K562 (cell line): ENCODE measurements around the gene TP53I3. TPM values are rescaled to one million over a fixed set of nuclear protein-coding genes. Genes with fewer than 3 reads are reported as not detected.

ENCODE experiments used
- ASH1L ChIP-seq: fragments of 450-650 bp; IDR thresholded peaks from 2 replicates; pipeline ENCODE4 v1.6.1; 2018; ENCODE audit warnings: borderline replicate concordance, mild to moderate bottlenecking, low read depth; ENCODE audit not compliant: partially characterized antibody
- BDP1 ChIP-seq: IDR thresholded peaks from 3 replicates; pipeline ENCODE4 v1.6.1; 2011; ENCODE audit not compliant: insufficient read length, insufficient read depth
- CBX3 ChIP-seq, 2 experiments: IDR thresholded peaks; 1 replicate in 1 of 2; 2 replicates in 1 of 2; pipeline ENCODE4 v1.6.1; 2012; ENCODE audit warnings: inconsistent platforms in 2 of 2, low read length in 2 of 2, borderline replicate concordance in 1 of 2, control low read depth in 1 of 2
- E2F1 ChIP-seq: sonication (generic); formaldehyde crosslinking; IDR thresholded peaks from 2 replicates; pipeline ENCODE4 v1.8.1; 2023; ENCODE audit warnings: mild to moderate bottlenecking, missing genetic modification reagents, moderate library complexity
- EHMT2 ChIP-seq: fragments of 450-650 bp; IDR thresholded peaks from 2 replicates; pipeline ENCODE4 v1.6.1; 2018; ENCODE audit warnings: antibody characterized with exemption
- HDAC6 ChIP-seq: IDR thresholded peaks from 2 replicates; pipeline ENCODE4 v1.6.1; 2012; ENCODE audit warnings: low read depth, mild to moderate bottlenecking, control low read depth, inconsistent platforms, low read length, moderate library complexity
- HDAC8 ChIP-seq: fragments of 450-650 bp; IDR thresholded peaks from 2 replicates; pipeline ENCODE4 v1.6.1; 2016; ENCODE audit warnings: mild to moderate bottlenecking, missing genetic modification characterization, moderate library complexity, missing compliant biosample characterization
- KLF6 ChIP-seq: fragments of 250-450 bp; sonication (Bioruptor Pico); IDR thresholded peaks from 2 replicates; pipeline ENCODE4 v1.4.0; 2020; ENCODE audit warnings: mild to moderate bottlenecking, moderate library complexity, borderline replicate concordance
- MTF1 ChIP-seq: fragments of 250-450 bp; sonication (Bioruptor Pico); IDR thresholded peaks from 2 replicates; pipeline ENCODE4 v1.9.0; 2021; ENCODE audit warnings: moderate library complexity, mild to moderate bottlenecking, inconsistent platforms, borderline replicate concordance
- NCOA6 ChIP-seq: fragments of 450-650 bp; IDR thresholded peaks from 2 replicates; pipeline ENCODE4 v1.6.1; 2017; ENCODE audit warnings: mild to moderate bottlenecking
- NFE2 ChIP-seq: IDR thresholded peaks from 2 replicates; pipeline ENCODE4 v1.6.1; 2014; ENCODE audit warnings: antibody characterized with exemption, low read depth
- NONO ChIP-seq, 2 experiments: fragments of 200-400 bp in 1 of 2; fragments of 450-650 bp in 1 of 2; formaldehyde crosslinking in 1 of 2; IDR thresholded peaks; 2 replicates each; pipeline ENCODE4 v1.6.1; 2017; ENCODE audit warnings: low read depth in 2 of 2, mild to moderate bottlenecking in 2 of 2, moderate library complexity in 2 of 2, low read length in 1 of 2
- POLR2G ChIP-seq: fragments of 200-400 bp; formaldehyde crosslinking; IDR thresholded peaks from 2 replicates; pipeline ENCODE4 v1.6.1; 2017; ENCODE audit warnings: low read depth, mild to moderate bottlenecking, antibody characterized with exemption, low read length, moderate library complexity
- POLR2H ChIP-seq: IDR thresholded peaks from 2 replicates; pipeline ENCODE4 v1.6.1; 2016; ENCODE audit warnings: missing genetic modification characterization, low read depth, mild to moderate bottlenecking, control low read depth, missing compliant biosample characterization, moderate library complexity
- PRPF4 ChIP-seq: fragments of 200-400 bp; formaldehyde crosslinking; IDR thresholded peaks from one replicate; pipeline ENCODE4 v1.6.1; 2017; ENCODE audit warnings: low read length, low read depth, mild to moderate bottlenecking; ENCODE audit not compliant: insufficient read depth, poor library complexity, severe bottlenecking
- PURB ChIP-seq: sonication (generic); formaldehyde crosslinking; IDR thresholded peaks from 2 replicates; pipeline ENCODE4 v1.9.0; 2021; ENCODE audit warnings: low read depth, mild to moderate bottlenecking, missing genetic modification reagents
- SRSF7 ChIP-seq: fragments of 200-400 bp; formaldehyde crosslinking; optimal IDR thresholded peaks from 2 replicates; pipeline ENCODE3; 2017; ENCODE audit warnings: mild to moderate bottlenecking, low read depth, low read length
- ZNF143 ChIP-seq: sonication (generic); formaldehyde crosslinking; IDR thresholded peaks from 2 replicates; pipeline ENCODE4 v1.9.0; 2022; ENCODE audit warnings: mild to moderate bottlenecking, missing genetic modification reagents
- ZNF274 ChIP-seq: IDR thresholded peaks from 2 replicates; pipeline ENCODE4 v1.6.1; 2011; ENCODE audit warnings: low read depth, mild to moderate bottlenecking, low read length, moderate library complexity, borderline replicate concordance
- ZNF644 ChIP-seq: fragments of 200-800 bp; sonication (Bioruptor generic); IDR thresholded peaks from 2 replicates; pipeline ENCODE4 v1.6.1; 2016; ENCODE audit warnings: low read depth, missing genetic modification characterization, missing compliant biosample characterization
- polyA plus RNA-seq, 8 experiments: library from polyadenylated mRNA; depleted of rRNA in 4 of 8; stranded (reverse) in 5 of 8; unstranded in 3 of 8; fragments of >200 nt; fragmentation: Nextera tagmentation in 2 of 8; fragmentation: Illumina TruSeq in 1 of 8; extraction: Ambion mirVana in 2 of 8; extraction: Trizol in 1 of 8; gene quantifications; 2 replicates each; pipeline versions ENCODE4 v1.2.1 to v1.2.3, GENCODE V29; 2011 to 2014; ENCODE audit warnings: inconsistent platforms in 1 of 8, missing spikeins in 1 of 8
- total RNA-seq, 7 experiments: library from RNA; depleted of rRNA in 6 of 7; stranded (reverse); fragments of >200 nt in 6 of 7; fragmentation: Illumina TruSeq in 2 of 7; extraction: Trizol in 2 of 7; gene quantifications; 2 replicates each; pipeline versions ENCODE4 v1.2.1 to v1.2.3, GENCODE V29; 2011 to 2021; ENCODE audit warnings: low replicate concordance in 1 of 7
- TF ChIP-seq, protein P1 (sequence below): fragments of 250-450 bp; sonication (Bioruptor Pico); IDR thresholded peaks from 2 replicates; pipeline ENCODE4 v1.8.0; 2022; ENCODE audit warnings: inconsistent platforms
- TF ChIP-seq, protein P2 (sequence below): fragments of 250-450 bp; sonication (Bioruptor Pico); IDR thresholded peaks from 2 replicates; pipeline ENCODE4 v1.4.0; 2020; ENCODE audit warnings: mild to moderate bottlenecking, moderate library complexity

Gene TP53I3
- total and polyA plus RNA-seq, 9 of the 15 experiments (the other 6 are each of a cell fraction or from before 2014, with no cell fraction given) = 0.65 to 9.5 (median 5.6) TPM

GRCh38 chr2:24046930-24047702 is 37.5 kb downstream of the TP53I3 start, which contains the start of gene WDCP (continued):
- TF ChIP-seq, protein P1, sequence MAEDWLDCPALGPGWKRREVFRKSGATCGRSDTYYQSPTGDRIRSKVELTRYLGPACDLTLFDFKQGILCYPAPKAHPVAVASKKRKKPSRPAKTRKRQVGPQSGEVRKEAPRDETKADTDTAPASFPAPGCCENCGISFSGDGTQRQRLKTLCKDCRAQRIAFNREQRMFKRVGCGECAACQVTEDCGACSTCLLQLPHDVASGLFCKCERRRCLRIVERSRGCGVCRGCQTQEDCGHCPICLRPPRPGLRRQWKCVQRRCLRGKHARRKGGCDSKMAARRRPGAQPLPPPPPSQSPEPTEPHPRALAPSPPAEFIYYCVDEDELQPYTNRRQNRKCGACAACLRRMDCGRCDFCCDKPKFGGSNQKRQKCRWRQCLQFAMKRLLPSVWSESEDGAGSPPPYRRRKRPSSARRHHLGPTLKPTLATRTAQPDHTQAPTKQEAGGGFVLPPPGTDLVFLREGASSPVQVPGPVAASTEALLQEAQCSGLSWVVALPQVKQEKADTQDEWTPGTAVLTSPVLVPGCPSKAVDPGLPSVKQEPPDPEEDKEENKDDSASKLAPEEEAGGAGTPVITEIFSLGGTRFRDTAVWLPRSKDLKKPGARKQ = no peak
- TF ChIP-seq E2F1 (CRISPR knock-in tag) (no peak), POLR2H (tag) (peak; percentile 90), NFE2 (no peak), NCOA6 (no peak), ZNF143 (CRISPR knock-in tag) (peak; percentile 90), EHMT2 (no peak), POLR2G (peak; percentile 91), PRPF4 (no peak), MTF1 (no peak), ZNF644 (no peak), ASH1L (peak; percentile 96), HDAC6 (no peak), BDP1 (no peak), PURB (CRISPR knock-in tag) (no peak), CBX3 (IDR thresholded peaks at IDR 0.05; ENCODE audit: borderline replicate concordance in 1 of 2, low read length in 2 of 2) (no peak), KLF6 (CRISPR knock-in tag) (no peak), NONO (IDR thresholded peaks at IDR 0.05; ENCODE audit: low read depth in 2 of 2, low read length in 1 of 2) (no peak), SRSF7 (no peak), HDAC8 (tag) (no peak), ZNF274 (no peak)
- TF ChIP-seq, protein P2, sequence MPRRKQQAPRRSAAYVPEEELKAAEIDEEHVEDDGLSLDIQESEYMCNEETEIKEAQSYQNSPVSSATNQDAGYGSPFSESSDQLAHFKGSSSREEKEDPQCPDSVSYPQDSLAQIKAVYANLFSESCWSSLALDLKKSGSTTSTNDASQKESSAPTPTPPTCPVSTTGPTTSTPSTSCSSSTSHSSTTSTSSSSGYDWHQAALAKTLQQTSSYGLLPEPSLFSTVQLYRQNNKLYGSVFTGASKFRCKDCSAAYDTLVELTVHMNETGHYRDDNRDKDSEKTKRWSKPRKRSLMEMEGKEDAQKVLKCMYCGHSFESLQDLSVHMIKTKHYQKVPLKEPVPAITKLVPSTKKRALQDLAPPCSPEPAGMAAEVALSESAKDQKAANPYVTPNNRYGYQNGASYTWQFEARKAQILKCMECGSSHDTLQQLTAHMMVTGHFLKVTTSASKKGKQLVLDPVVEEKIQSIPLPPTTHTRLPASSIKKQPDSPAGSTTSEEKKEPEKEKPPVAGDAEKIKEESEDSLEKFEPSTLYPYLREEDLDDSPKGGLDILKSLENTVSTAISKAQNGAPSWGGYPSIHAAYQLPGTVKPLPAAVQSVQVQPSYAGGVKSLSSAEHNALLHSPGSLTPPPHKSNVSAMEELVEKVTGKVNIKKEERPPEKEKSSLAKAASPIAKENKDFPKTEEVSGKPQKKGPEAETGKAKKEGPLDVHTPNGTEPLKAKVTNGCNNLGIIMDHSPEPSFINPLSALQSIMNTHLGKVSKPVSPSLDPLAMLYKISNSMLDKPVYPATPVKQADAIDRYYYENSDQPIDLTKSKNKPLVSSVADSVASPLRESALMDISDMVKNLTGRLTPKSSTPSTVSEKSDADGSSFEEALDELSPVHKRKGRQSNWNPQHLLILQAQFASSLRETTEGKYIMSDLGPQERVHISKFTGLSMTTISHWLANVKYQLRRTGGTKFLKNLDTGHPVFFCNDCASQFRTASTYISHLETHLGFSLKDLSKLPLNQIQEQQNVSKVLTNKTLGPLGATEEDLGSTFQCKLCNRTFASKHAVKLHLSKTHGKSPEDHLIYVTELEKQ = no peak
